ENCODE results near the gene LZTS2.

DNA sequence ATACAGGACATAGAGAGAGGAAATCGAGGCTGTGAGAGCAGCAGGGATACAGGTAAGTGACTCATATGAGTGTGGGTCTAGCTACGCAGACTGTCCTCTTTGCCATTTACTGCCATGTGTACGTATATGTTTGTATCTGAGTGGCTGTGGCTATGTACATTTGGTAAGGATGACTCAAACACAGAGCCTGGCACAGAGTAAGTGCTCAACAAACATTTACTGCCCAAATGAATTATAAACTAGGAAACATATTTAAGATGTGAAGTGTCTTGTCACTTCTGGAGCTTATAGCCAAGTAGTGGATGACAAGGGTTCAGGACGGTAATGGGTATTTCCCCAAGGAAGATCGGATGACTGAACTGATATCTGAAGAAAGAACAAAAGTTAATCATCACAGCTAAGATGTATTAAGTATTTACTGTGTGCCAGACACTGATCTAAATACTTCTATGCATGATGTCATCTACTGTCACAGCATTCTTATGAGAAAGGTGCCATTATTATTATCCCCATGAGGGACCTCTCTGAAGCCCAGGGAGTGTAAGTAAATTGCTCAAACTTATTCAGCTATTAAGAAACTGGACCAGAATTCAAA is 18.3 kb upstream of the LZTS2 start:
- TF ChIP-seq, protein P1, sequence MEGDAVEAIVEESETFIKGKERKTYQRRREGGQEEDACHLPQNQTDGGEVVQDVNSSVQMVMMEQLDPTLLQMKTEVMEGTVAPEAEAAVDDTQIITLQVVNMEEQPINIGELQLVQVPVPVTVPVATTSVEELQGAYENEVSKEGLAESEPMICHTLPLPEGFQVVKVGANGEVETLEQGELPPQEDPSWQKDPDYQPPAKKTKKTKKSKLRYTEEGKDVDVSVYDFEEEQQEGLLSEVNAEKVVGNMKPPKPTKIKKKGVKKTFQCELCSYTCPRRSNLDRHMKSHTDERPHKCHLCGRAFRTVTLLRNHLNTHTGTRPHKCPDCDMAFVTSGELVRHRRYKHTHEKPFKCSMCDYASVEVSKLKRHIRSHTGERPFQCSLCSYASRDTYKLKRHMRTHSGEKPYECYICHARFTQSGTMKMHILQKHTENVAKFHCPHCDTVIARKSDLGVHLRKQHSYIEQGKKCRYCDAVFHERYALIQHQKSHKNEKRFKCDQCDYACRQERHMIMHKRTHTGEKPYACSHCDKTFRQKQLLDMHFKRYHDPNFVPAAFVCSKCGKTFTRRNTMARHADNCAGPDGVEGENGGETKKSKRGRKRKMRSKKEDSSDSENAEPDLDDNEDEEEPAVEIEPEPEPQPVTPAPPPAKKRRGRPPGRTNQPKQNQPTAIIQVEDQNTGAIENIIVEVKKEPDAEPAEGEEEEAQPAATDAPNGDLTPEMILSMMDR (conservative IDR thresholded peaks at IDR 0.05; ENCODE audit: low read depth, low read length), result no peak
- no peak for TF ChIP-seq EZH2 (IDR thresholded peaks at IDR 0.05; ENCODE audit: borderline replicate concordance, low read depth, low read length, poor library complexity, severe bottlenecking)
